Stimulated activated naive CD8-positive, alpha-beta T cell treated with anti-CD3 and anti-CD28 coated beads, Interleukin-15, amount 100 ng/mL, for 72 hours (primary cell): ENCODE data around the gene BLOC1S2.
A peak's percentile ranks its signal among the peaks of the same experiment; 100 is the strongest.

Source experiments
- ATAC-seq: fragments of 150-1000 bp; cut with Tn5 transposase; 2 replicates; pipeline ENCODE4 v1.10.0; 2021; ENCODE audit warnings: mild to moderate bottlenecking, moderate library complexity
- DNase-seq, 2 donors: peaks; one replicate each; pipeline ENCODE4 v3.0.0; 2021 to 2022
- H3K27ac Mint-ChIP-seq, 2 donors: one replicate each; pipeline ENCODE4 v1.8.0; 2022; ENCODE audit warnings: mild to moderate bottlenecking in 2 of 2, mixed read lengths in 2 of 2, moderate library complexity in 2 of 2
- H3K27me3 Mint-ChIP-seq: one replicate; pipeline ENCODE4 v1.8.0; 2022; ENCODE audit warnings: mixed read lengths
- H3K4me1 Mint-ChIP-seq: one replicate; pipeline ENCODE4 v1.8.0; 2022; ENCODE audit warnings: mild to moderate bottlenecking, mixed read lengths
- H3K4me3 Mint-ChIP-seq, 2 donors: one replicate each; pipeline ENCODE4 v1.8.0; 2022; ENCODE audit warnings: mild to moderate bottlenecking in 2 of 2, mixed read lengths in 2 of 2, moderate library complexity in 1 of 2
- H3K9me3 Mint-ChIP-seq, 2 donors: one replicate each; pipeline ENCODE4 v1.8.0; 2022; ENCODE audit warnings: mixed read lengths in 2 of 2

The BLOC1S2 gene

GRCh38 chr10:100253041-100253440 lies 33.4 kb downstream of the BLOC1S2 start:
- no peak overlapping the region for H3K27ac Mint-ChIP-seq
- H3K27me3 Mint-ChIP-seq, result no peaks in the 10 kb centered on the region
- no peaks in the 10 kb centered on the region for H3K4me1 Mint-ChIP-seq
- H3K4me3 Mint-ChIP-seq, result no peak overlapping the region
- no peaks in the 10 kb centered on the region for H3K9me3 Mint-ChIP-seq
- DNase-seq (no peak), ATAC-seq (no peak)

- Mint-ChIP-seq H3K9me3 (no peaks in the 10 kb centered on the region), H3K27ac (no peak overlapping the region)
- no peak for ATAC-seq
These were observed 37.7 kb downstream of the BLOC1S2 start for GRCh38 chr10:100248820-100249219.

GRCh38 chr10:100245484-100246220 lies 40.8 kb downstream of the BLOC1S2 start:
- Mint-ChIP-seq H3K9me3 (no peaks in the 10 kb centered on the region), H3K4me3 (no peak overlapping the region), H3K4me1 (no peaks in the 10 kb centered on the region), H3K27ac (no peak overlapping the region), H3K27me3 (no peaks in the 10 kb centered on the region)
- DNase-seq, result no peak
- ATAC-seq, result no peak

More at GRCh38 chr10:100248820-100249219, 37.7 kb downstream of the BLOC1S2 start:
- Mint-ChIP-seq H3K27me3 (no peaks in the 10 kb centered on the region), H3K4me1 (no peaks in the 10 kb centered on the region), H3K4me3 (no peak overlapping the region)
- DNase-seq, result no peak

GRCh38 chr10:100239851-100240250 lies 46.6 kb downstream of the BLOC1S2 start:
- no peaks in the 10 kb centered on the region for H3K9me3 Mint-ChIP-seq
- no peaks in the 10 kb centered on the region for H3K4me1 Mint-ChIP-seq
- no peak overlapping the region for H3K27ac Mint-ChIP-seq
- DNase-seq (no peak), ATAC-seq (no peak)
- H3K27me3 Mint-ChIP-seq, result no peaks in the 10 kb centered on the region
- H3K4me3 Mint-ChIP-seq, result no peak overlapping the region

GRCh38 chr10:100238429-100238828 lies 48.1 kb downstream of the BLOC1S2 start:
- DNase-seq, result no peak
- Mint-ChIP-seq H3K4me3 (no peak overlapping the region), H3K27ac (no peak overlapping the region), H3K9me3 (no peaks in the 10 kb centered on the region), H3K4me1 (no peaks in the 10 kb centered on the region), H3K27me3 (no peaks in the 10 kb centered on the region)
- ATAC-seq, result no peak

- H3K4me1 Mint-ChIP-seq, result peaks cover 20% of the 10 kb centered on the region
- H3K27ac Mint-ChIP-seq, result no peak overlapping the region
- no peak for ATAC-seq
- H3K4me3 Mint-ChIP-seq, result no peak overlapping the region
- H3K27me3 Mint-ChIP-seq, result no peaks in the 10 kb centered on the region
- DNase-seq, result no peak
- H3K9me3 Mint-ChIP-seq, result no peaks in the 10 kb centered on the region
These were observed 54.4 kb downstream of the BLOC1S2 start for GRCh38 chr10:100232101-100232500.

- Mint-ChIP-seq H3K9me3 (no peaks in the 10 kb centered on the region), H3K4me3 (peak overlapping the region; percentile 83 to 96), H3K27ac (peak overlapping the region; percentile 77 to 94), H3K27me3 (no peaks in the 10 kb centered on the region), H3K4me1 (peaks cover 28% of the 10 kb centered on the region)
- DNase-seq (no peak), ATAC-seq (no peak)
These were observed 56.6 kb downstream of the BLOC1S2 start for GRCh38 chr10:100229819-100230422.

GRCh38 chr10:100223879-100224278 lies 62.6 kb downstream of the BLOC1S2 start:
- H3K27me3 Mint-ChIP-seq, result no peaks in the 10 kb centered on the region
- H3K27ac Mint-ChIP-seq, result no peak overlapping the region
- H3K4me1 Mint-ChIP-seq, result peaks cover 17% of the 10 kb centered on the region
- H3K9me3 Mint-ChIP-seq, result no peaks in the 10 kb centered on the region
- no peak overlapping the region for H3K4me3 Mint-ChIP-seq
- no peak for DNase-seq
- ATAC-seq, result no peak
